ENCODE results near the gene CBX8. TPM values are rescaled to one million over a fixed set of nuclear protein-coding genes. Genes with fewer than 3 reads are reported as not detected.

Gene CBX8
- total RNA-seq, 1 experiment from 2014 or later, result 2.0 TPM

GRCh38 chr17:79835953-79836509, 39.2 kb upstream of the CBX8 start (continued):
- TF ChIP-seq, protein P1, sequence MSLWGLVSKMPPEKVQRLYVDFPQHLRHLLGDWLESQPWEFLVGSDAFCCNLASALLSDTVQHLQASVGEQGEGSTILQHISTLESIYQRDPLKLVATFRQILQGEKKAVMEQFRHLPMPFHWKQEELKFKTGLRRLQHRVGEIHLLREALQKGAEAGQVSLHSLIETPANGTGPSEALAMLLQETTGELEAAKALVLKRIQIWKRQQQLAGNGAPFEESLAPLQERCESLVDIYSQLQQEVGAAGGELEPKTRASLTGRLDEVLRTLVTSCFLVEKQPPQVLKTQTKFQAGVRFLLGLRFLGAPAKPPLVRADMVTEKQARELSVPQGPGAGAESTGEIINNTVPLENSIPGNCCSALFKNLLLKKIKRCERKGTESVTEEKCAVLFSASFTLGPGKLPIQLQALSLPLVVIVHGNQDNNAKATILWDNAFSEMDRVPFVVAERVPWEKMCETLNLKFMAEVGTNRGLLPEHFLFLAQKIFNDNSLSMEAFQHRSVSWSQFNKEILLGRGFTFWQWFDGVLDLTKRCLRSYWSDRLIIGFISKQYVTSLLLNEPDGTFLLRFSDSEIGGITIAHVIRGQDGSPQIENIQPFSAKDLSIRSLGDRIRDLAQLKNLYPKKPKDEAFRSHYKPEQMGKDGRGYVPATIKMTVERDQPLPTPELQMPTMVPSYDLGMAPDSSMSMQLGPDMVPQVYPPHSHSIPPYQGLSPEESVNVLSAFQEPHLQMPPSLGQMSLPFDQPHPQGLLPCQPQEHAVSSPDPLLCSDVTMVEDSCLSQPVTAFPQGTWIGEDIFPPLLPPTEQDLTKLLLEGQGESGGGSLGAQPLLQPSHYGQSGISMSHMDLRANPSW (CRISPR knock-in tag; conservative IDR thresholded peaks at IDR 0.05; ENCODE audit: low read depth), result no peak
- TF ChIP-seq CBFB (CRISPR knock-in tag; IDR thresholded peaks at IDR 0.05; ENCODE audit: low read depth) (no peak), ZNF425 (CRISPR knock-in tag; conservative IDR thresholded peaks at IDR 0.05) (no peak), NFATC4 (CRISPR knock-in tag; IDR thresholded peaks at IDR 0.05) (no peak), NR3C1 (CRISPR knock-in tag; conservative IDR thresholded peaks at IDR 0.05; ENCODE audit: low read depth) (no peak), FOXP4 (CRISPR knock-in tag; IDR thresholded peaks at IDR 0.05) (0 out of 2 replicates have a peak, but pooled peaks have one; percentile 10), ELF4 (CRISPR knock-in tag; IDR thresholded peaks at IDR 0.05; ENCODE audit: low read depth) (no peak), SP1 (CRISPR knock-in tag; conservative IDR thresholded peaks at IDR 0.05) (peak; percentile 65; the same call in 1 of the 2 replicates), ZNF232 (CRISPR knock-in tag; IDR thresholded peaks at IDR 0.05) (no peak), GTF2I (CRISPR knock-in tag; conservative IDR thresholded peaks at IDR 0.05) (no peak), CDX4 (CRISPR knock-in tag; IDR thresholded peaks at IDR 0.05; ENCODE audit: borderline replicate concordance) (no peak), ZNF512 (CRISPR knock-in tag; IDR thresholded peaks at IDR 0.05; ENCODE audit: borderline replicate concordance) (no peak), NFE2L1 (CRISPR knock-in tag; IDR thresholded peaks at IDR 0.05) (no peak), MYBL2 (CRISPR knock-in tag; IDR thresholded peaks at IDR 0.05) (no peak), OVOL2 (CRISPR knock-in tag; IDR thresholded peaks at IDR 0.05; ENCODE audit: borderline replicate concordance) (no peak), FOXP1 (CRISPR knock-in tag; IDR thresholded peaks at IDR 0.05; ENCODE audit: borderline replicate concordance) (no peak)
- TF ChIP-seq, protein P2, sequence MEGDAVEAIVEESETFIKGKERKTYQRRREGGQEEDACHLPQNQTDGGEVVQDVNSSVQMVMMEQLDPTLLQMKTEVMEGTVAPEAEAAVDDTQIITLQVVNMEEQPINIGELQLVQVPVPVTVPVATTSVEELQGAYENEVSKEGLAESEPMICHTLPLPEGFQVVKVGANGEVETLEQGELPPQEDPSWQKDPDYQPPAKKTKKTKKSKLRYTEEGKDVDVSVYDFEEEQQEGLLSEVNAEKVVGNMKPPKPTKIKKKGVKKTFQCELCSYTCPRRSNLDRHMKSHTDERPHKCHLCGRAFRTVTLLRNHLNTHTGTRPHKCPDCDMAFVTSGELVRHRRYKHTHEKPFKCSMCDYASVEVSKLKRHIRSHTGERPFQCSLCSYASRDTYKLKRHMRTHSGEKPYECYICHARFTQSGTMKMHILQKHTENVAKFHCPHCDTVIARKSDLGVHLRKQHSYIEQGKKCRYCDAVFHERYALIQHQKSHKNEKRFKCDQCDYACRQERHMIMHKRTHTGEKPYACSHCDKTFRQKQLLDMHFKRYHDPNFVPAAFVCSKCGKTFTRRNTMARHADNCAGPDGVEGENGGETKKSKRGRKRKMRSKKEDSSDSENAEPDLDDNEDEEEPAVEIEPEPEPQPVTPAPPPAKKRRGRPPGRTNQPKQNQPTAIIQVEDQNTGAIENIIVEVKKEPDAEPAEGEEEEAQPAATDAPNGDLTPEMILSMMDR (IDR thresholded peaks at IDR 0.05), result no peak
- TF ChIP-seq, protein P3, sequence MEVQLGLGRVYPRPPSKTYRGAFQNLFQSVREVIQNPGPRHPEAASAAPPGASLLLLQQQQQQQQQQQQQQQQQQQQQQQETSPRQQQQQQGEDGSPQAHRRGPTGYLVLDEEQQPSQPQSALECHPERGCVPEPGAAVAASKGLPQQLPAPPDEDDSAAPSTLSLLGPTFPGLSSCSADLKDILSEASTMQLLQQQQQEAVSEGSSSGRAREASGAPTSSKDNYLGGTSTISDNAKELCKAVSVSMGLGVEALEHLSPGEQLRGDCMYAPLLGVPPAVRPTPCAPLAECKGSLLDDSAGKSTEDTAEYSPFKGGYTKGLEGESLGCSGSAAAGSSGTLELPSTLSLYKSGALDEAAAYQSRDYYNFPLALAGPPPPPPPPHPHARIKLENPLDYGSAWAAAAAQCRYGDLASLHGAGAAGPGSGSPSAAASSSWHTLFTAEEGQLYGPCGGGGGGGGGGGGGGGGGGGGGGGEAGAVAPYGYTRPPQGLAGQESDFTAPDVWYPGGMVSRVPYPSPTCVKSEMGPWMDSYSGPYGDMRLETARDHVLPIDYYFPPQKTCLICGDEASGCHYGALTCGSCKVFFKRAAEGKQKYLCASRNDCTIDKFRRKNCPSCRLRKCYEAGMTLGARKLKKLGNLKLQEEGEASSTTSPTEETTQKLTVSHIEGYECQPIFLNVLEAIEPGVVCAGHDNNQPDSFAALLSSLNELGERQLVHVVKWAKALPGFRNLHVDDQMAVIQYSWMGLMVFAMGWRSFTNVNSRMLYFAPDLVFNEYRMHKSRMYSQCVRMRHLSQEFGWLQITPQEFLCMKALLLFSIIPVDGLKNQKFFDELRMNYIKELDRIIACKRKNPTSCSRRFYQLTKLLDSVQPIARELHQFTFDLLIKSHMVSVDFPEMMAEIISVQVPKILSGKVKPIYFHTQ (CRISPR knock-in tag; IDR thresholded peaks at IDR 0.05), result 0 out of 2 replicates have a peak, but pooled peaks have one; percentile 32
- TF ChIP-seq, protein P4, sequence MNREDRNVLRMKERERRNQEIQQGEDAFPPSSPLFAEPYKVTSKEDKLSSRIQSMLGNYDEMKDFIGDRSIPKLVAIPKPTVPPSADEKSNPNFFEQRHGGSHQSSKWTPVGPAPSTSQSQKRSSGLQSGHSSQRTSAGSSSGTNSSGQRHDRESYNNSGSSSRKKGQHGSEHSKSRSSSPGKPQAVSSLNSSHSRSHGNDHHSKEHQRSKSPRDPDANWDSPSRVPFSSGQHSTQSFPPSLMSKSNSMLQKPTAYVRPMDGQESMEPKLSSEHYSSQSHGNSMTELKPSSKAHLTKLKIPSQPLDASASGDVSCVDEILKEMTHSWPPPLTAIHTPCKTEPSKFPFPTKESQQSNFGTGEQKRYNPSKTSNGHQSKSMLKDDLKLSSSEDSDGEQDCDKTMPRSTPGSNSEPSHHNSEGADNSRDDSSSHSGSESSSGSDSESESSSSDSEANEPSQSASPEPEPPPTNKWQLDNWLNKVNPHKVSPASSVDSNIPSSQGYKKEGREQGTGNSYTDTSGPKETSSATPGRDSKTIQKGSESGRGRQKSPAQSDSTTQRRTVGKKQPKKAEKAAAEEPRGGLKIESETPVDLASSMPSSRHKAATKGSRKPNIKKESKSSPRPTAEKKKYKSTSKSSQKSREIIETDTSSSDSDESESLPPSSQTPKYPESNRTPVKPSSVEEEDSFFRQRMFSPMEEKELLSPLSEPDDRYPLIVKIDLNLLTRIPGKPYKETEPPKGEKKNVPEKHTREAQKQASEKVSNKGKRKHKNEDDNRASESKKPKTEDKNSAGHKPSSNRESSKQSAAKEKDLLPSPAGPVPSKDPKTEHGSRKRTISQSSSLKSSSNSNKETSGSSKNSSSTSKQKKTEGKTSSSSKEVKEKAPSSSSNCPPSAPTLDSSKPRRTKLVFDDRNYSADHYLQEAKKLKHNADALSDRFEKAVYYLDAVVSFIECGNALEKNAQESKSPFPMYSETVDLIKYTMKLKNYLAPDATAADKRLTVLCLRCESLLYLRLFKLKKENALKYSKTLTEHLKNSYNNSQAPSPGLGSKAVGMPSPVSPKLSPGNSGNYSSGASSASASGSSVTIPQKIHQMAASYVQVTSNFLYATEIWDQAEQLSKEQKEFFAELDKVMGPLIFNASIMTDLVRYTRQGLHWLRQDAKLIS (CRISPR knock-in tag; IDR thresholded peaks at IDR 0.05; ENCODE audit: borderline replicate concordance), result no peak

Measured in WTC11 (cell line).